ENCODE results near the gene BTG2. TPM values are rescaled to one million over a fixed set of nuclear protein-coding genes. Genes with fewer than 3 reads are reported as not detected.

BTG2 gene
- total RNA-seq, 1 experiment from 2014 or later: 2.7 TPM

DNA sequence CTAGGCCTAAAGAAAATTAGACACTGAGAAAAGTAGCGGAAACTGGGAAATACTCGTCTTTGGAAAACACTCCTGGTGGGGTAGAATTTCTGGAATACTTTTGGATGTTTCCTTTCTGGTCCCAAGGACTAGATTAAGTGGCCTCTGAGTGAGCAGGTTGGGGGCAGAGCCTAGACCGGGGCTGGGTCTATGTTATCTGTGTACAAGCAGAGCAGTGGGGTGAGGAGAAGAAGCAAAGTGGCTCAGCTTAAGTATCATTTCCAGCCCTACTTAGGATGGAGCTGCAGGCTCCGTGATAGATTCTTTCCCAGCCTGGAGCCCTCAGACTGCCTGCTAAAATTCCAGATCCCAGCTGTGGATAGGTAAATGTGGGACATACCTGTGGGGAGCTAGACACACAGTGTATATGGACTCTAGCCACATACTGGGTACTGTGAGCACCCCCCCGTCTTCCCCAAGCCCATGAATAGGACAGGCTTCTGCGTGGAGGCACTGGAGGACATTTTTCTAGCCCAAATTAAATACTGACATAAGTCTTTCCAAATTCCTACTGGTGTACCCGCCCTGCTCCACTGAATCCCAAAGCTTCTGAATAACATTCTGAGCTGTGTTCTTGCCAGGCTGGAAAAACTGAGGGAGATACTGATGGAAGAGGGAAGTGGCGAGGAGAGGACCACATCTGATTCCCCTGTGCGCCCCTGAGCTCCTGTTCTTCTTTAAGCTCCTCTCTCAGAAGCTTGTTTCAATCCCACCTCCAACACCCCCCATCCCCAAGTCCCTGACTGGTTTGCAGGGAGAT lies 38.8 kb downstream of the BTG2 start:
- Mint-ChIP-seq H3K27me3 (ENCODE audit: unreplicated experiment) (peaks cover 100% of the 10 kb centered on the region), H3K36me3 (ENCODE audit: insufficient read depth, unreplicated experiment) (peaks cover 5% of the 10 kb centered on the region), H3K9me3 (ENCODE audit: low read depth, unreplicated experiment) (no peaks in the 10 kb centered on the region), H3K4me1 (ENCODE audit: low read depth, unreplicated experiment) (no peaks in the 10 kb centered on the region), H3K27ac (ENCODE audit: unreplicated experiment) (no peak overlapping the region), H3K4me3 (ENCODE audit: low read depth, unreplicated experiment) (no peak overlapping the region)
- no TSS peak for BruUV-seq (replicated peaks)
- TF ChIP-seq, protein P1, sequence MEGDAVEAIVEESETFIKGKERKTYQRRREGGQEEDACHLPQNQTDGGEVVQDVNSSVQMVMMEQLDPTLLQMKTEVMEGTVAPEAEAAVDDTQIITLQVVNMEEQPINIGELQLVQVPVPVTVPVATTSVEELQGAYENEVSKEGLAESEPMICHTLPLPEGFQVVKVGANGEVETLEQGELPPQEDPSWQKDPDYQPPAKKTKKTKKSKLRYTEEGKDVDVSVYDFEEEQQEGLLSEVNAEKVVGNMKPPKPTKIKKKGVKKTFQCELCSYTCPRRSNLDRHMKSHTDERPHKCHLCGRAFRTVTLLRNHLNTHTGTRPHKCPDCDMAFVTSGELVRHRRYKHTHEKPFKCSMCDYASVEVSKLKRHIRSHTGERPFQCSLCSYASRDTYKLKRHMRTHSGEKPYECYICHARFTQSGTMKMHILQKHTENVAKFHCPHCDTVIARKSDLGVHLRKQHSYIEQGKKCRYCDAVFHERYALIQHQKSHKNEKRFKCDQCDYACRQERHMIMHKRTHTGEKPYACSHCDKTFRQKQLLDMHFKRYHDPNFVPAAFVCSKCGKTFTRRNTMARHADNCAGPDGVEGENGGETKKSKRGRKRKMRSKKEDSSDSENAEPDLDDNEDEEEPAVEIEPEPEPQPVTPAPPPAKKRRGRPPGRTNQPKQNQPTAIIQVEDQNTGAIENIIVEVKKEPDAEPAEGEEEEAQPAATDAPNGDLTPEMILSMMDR (IDR thresholded peaks at IDR 0.05; ENCODE audit: unreplicated experiment): no peak
- intact Hi-C loops (cut with micrococcal nuclease; ENCODE audit: unreplicated experiment): loop anchor here (2.0 to 5.0 kb wide), 2 partner anchors 98 to 143 kb away; no protein-coding TSS in a partner anchor
- no peak for DNase-seq
- CTCF ChIA-PET: interaction anchor here (0.6 to 1.3 kb wide), 4 partner anchors 16 to 75 kb away, joined by 3 read pairs; no protein-coding TSS in a partner anchor

DNA sequence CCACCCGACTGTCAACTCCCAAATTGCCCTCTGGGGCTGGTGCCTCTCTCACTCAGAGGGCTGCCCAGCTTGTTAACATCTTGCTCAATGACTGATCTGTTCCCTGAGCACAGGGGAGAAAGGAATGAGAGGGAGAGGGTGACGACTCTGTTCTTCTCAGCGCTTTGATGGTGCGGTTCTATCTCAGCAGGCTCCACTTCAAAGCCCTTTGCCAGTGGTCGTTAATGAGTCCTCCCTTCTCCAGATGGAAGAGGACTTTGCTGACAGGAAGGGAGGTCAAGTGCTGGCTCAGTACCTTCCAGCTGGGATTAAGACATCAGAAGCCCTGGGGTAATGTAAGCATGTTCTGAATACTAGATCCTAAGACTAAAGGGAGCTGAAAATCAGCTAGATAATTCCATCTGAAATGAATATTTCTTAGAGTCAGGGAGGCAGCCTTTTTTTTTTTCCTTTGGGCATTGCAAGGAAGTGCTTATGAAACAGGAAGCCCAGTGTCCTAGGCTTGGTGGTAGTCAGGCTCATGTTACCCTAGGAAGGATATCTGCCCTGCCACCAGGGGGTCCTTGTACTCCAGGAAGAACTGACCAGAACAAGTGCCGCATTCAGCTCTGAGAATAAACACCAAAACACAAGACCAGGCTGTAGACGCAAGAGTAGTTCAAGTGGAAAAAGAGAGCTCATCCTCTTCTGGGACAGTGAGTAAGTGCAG lies 40.9 kb downstream of the BTG2 start:
- DNase-seq: no peak
- H3K27ac Mint-ChIP-seq (ENCODE audit: unreplicated experiment): no peak overlapping the region
- H3K9me3 Mint-ChIP-seq (ENCODE audit: low read depth, unreplicated experiment): no peaks in the 10 kb centered on the region
- no peaks in the 10 kb centered on the region for H3K36me3 Mint-ChIP-seq (ENCODE audit: insufficient read depth, unreplicated experiment)
- no peaks in the 10 kb centered on the region for H3K4me1 Mint-ChIP-seq (ENCODE audit: low read depth, unreplicated experiment)
- intact Hi-C loops (cut with micrococcal nuclease; ENCODE audit: unreplicated experiment): no loop called here
- CTCF ChIA-PET: interaction anchor here (0.7 kb wide), 2 partner anchors 95 to 678 kb away, joined by 3 read pairs; no protein-coding TSS in a partner anchor
- no peak overlapping the region for H3K4me3 Mint-ChIP-seq (ENCODE audit: low read depth, unreplicated experiment)
- peaks cover 100% of the 10 kb centered on the region for H3K27me3 Mint-ChIP-seq (ENCODE audit: unreplicated experiment)
- no TSS peak for BruUV-seq (replicated peaks)
- TF ChIP-seq, protein P1 (IDR thresholded peaks at IDR 0.05; ENCODE audit: unreplicated experiment): no peak

DNA sequence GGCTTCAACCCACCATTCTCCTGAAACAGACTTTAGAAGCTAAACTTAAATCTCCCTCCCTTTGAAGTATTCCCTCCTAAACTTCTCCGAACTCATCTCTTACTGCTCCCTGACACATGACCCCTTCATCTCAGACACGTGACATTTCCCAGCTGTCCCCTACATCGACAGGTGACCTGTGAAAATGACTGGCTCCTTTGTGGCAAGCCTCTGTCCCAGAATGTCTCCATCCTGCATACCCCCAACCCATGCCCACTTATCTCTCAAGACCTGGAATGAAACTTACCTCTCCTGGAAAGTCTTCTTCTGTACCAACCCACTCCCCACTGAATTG lies 41.4 kb downstream of the BTG2 start:
- Mint-ChIP-seq H3K36me3 (ENCODE audit: insufficient read depth, unreplicated experiment) (no peaks in the 10 kb centered on the region), H3K27me3 (ENCODE audit: unreplicated experiment) (peaks cover 100% of the 10 kb centered on the region), H3K4me1 (ENCODE audit: low read depth, unreplicated experiment) (no peaks in the 10 kb centered on the region), H3K9me3 (ENCODE audit: low read depth, unreplicated experiment) (no peaks in the 10 kb centered on the region), H3K4me3 (ENCODE audit: low read depth, unreplicated experiment) (no peak overlapping the region), H3K27ac (ENCODE audit: unreplicated experiment) (no peak overlapping the region)
- TF ChIP-seq, protein P1 (IDR thresholded peaks at IDR 0.05; ENCODE audit: unreplicated experiment): no peak
- intact Hi-C loops (cut with micrococcal nuclease; ENCODE audit: unreplicated experiment): no loop called here
- CTCF ChIA-PET: interaction anchor here (0.7 kb wide), 1 partner anchor 94 kb away, joined by 3 read pairs; no protein-coding TSS in a partner anchor
- no peak for DNase-seq
- BruUV-seq (replicated peaks): no TSS peak

DNA sequence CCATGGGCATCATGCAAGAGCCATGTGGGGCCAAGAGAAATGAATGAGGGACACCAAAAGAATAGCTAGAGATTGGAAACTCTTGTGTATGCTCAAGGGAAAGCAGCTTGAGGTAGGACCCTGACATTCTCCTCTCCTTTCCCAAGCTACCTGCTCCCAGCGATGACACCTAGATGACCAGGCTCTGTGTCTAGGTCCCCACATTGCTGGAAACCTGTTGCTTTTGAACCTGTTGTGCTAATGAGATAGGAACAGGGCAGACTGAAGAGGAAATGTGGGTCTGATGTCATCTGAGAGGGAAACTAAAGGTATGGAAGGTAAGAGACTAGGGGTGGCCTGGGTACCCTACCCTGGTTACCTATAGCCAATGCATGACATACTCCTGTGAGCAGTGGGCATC lies 43.8 kb downstream of the BTG2 start:
- no peak overlapping the region for H3K4me3 Mint-ChIP-seq (ENCODE audit: low read depth, unreplicated experiment)
- no peak overlapping the region for H3K27ac Mint-ChIP-seq (ENCODE audit: unreplicated experiment)
- H3K27me3 Mint-ChIP-seq (ENCODE audit: unreplicated experiment): peaks cover 100% of the 10 kb centered on the region
- intact Hi-C loops (cut with micrococcal nuclease; ENCODE audit: unreplicated experiment): no loop called here
- TF ChIP-seq, protein P1 (IDR thresholded peaks at IDR 0.05; ENCODE audit: unreplicated experiment): no peak
- DNase-seq: no peak
- no peaks in the 10 kb centered on the region for H3K36me3 Mint-ChIP-seq (ENCODE audit: insufficient read depth, unreplicated experiment)
- no TSS peak for BruUV-seq (replicated peaks)
- CTCF ChIA-PET: no interaction called here
- no peaks in the 10 kb centered on the region for H3K4me1 Mint-ChIP-seq (ENCODE audit: low read depth, unreplicated experiment)
- H3K9me3 Mint-ChIP-seq (ENCODE audit: low read depth, unreplicated experiment): no peaks in the 10 kb centered on the region

All from Calu3 (cell line).